AG10803 (cell line): ENCODE results near the gene EIF4EBP2.
A peak's percentile ranks its signal among the peaks of the same experiment; 100 is the strongest.

Experiments used
- DNase-seq: peaks from one replicate; pipeline ENCODE4 v3.0.0; 2010; ENCODE audit warnings: low read depth
- H3K4me3 ChIP-seq: 2 replicates; pipeline ENCODE4 v1.5.1; 2011; ENCODE audit warnings: mild to moderate bottlenecking, low read length, control low read depth
- CTCF ChIP-seq: conservative IDR thresholded peaks from 2 replicates; pipeline ENCODE4 v1.5.1; 2011; ENCODE audit warnings: mild to moderate bottlenecking, low read length, control low read depth, inconsistent platforms

EIF4EBP2 gene

GRCh38 chr10:70441161-70441894, 37.4 kb downstream of the EIF4EBP2 start, which contains the start of gene NODAL:
NODAL (minus strand) TSS chr10:70441681; CDS start chr10:70441667, 14 bp downstream.
- no peak for TF ChIP-seq CTCF
- no peak for DNase-seq
- no peak within 1 kb of the TSS for H3K4me3 ChIP-seq

GRCh38 chr10:70441895-70442309, 38.0 kb downstream of the EIF4EBP2 start:
- no peak overlapping the region for H3K4me3 ChIP-seq
- no peak for DNase-seq

GRCh38 chr10:70442332-70442988, 38.5 kb downstream of the EIF4EBP2 start:
- no peak for DNase-seq
- TF ChIP-seq CTCF: no peak
- no peak overlapping the region for H3K4me3 ChIP-seq

More at GRCh38 chr10:70441895-70442309, 38.0 kb downstream of the EIF4EBP2 start:
- no peak for TF ChIP-seq CTCF

GRCh38 chr10:70444744-70445143, 40.8 kb downstream of the EIF4EBP2 start:
- TF ChIP-seq CTCF: no peak
- no peak overlapping the region for H3K4me3 ChIP-seq

GRCh38 chr10:70445718-70446657, 42.0 kb downstream of the EIF4EBP2 start:
- DNase-seq: peak; percentile 62
- H3K4me3 ChIP-seq: no peak overlapping the region
- TF ChIP-seq CTCF: no peak

More at GRCh38 chr10:70444744-70445143, 40.8 kb downstream of the EIF4EBP2 start:
- no peak for DNase-seq

- no peak for TF ChIP-seq CTCF
- DNase-seq: no peak
- no peak overlapping the region for H3K4me3 ChIP-seq
Measured at GRCh38 chr10:70448236-70448635, 44.3 kb downstream of the EIF4EBP2 start.
